ENCODE results near the gene SP9. TPM values are rescaled to one million over a fixed set of nuclear protein-coding genes. Genes with fewer than 3 reads are reported as not detected.
"Not testable (repeated sequence)": the region's sequence is repeated elsewhere in the genome, so short reads cannot be mapped to it uniquely, and the experiment has no call there.

SP9 gene
- total and polyA plus RNA-seq, 2 experiments from 2014 or later: not detected

DNA sequence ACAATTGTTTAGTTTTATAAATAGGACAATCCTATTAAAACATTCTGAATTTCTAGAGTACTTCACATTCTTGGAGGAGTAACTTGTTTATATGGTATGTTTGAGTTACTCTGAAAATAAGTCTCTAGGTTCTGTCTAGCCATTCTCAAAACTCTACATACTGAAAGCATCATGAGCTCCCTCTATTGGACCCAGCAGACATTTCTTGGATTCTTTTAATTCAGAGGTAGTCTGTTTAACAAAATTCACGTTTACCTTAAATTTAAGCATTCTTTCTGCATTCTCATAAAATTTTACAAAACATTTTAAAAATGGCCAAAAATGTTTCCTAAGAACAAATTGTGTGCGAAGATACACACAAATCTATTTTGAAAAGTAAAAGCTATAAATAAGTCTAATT, 15.3 kb downstream of the SP9 start:
- no peaks in the 10 kb centered on the region for H3K4me1 ChIP-seq (ENCODE audit: low read depth)
- H3K36me3 ChIP-seq: peaks cover 3% of the 10 kb centered on the region
- H3K27me3 ChIP-seq: peaks cover 21% of the 10 kb centered on the region
- H3K4me3 ChIP-seq: no peak overlapping the region
- H3K27ac ChIP-seq: no peak overlapping the region
- TF ChIP-seq, protein P1, sequence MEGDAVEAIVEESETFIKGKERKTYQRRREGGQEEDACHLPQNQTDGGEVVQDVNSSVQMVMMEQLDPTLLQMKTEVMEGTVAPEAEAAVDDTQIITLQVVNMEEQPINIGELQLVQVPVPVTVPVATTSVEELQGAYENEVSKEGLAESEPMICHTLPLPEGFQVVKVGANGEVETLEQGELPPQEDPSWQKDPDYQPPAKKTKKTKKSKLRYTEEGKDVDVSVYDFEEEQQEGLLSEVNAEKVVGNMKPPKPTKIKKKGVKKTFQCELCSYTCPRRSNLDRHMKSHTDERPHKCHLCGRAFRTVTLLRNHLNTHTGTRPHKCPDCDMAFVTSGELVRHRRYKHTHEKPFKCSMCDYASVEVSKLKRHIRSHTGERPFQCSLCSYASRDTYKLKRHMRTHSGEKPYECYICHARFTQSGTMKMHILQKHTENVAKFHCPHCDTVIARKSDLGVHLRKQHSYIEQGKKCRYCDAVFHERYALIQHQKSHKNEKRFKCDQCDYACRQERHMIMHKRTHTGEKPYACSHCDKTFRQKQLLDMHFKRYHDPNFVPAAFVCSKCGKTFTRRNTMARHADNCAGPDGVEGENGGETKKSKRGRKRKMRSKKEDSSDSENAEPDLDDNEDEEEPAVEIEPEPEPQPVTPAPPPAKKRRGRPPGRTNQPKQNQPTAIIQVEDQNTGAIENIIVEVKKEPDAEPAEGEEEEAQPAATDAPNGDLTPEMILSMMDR (IDR thresholded peaks at IDR 0.05; ENCODE audit: low read depth, low read length): peak; percentile 50
- no peak for DNase-seq (ENCODE audit: low read depth in 1 of 2, low spot score in 1 of 2)
- no peaks in the 10 kb centered on the region for H3K9me3 ChIP-seq (ENCODE audit: low read depth)

DNA sequence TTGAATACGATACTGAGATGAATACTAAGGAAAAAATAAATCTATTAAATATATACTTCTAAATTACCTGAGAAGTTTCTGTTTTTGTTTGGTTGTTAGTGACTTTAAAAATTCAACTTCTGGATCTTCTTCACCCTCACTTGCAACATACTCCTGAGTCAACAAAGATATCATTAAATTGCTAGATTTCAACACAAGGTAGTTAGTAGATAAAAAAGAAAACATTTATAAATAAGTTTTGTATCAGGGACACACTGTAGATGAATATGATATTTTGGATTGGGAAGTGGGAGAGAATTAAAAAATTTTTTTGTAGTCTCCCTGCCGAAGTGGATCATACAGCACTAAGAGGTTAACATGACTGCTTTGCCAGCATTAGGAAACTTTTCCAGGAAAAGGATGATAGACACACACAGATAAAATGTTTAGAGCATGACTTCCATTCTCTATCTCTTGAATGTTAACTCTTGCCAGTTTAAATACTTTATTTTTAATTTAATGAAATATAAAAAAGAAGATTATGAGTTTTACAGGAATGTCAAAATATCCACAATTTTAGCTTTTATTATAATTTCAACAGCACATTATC, 15.9 kb downstream of the SP9 start:
- Histone ChIP-seq H3K9me3 (ENCODE audit: low read depth) (no peaks in the 10 kb centered on the region), H3K27me3 (peaks cover 15% of the 10 kb centered on the region), H3K27ac (no peak overlapping the region), H3K4me3 (no peak overlapping the region), H3K4me1 (ENCODE audit: low read depth) (no peaks in the 10 kb centered on the region), H3K36me3 (peaks cover 3% of the 10 kb centered on the region)
- TF ChIP-seq, protein P1 (IDR thresholded peaks at IDR 0.05; ENCODE audit: low read depth, low read length): no peak
- no peak for DNase-seq (ENCODE audit: low read depth in 1 of 2, low spot score in 1 of 2)

DNA sequence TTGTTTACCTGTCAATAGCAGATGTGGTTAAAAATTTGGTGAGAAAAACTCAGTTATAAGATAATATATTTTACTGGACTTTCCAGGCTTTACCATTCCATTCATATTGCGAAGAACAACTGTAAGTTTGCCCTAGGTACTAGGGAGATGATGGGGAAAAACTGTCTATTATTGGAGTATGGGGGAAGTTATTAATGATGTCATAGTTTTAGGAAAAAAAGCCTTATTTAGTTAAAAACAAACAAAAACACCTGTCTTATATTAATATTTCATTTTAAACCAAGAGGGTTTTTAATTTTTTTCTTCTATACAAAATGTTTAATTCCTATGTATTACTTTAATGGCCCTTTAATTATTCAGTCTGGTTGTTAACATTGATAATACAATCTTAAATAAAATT, 18.2 kb downstream of the SP9 start:
- no peak overlapping the region for H3K4me3 ChIP-seq
- no peaks in the 10 kb centered on the region for H3K4me1 ChIP-seq (ENCODE audit: low read depth)
- peaks cover 3% of the 10 kb centered on the region for H3K36me3 ChIP-seq
- no peaks in the 10 kb centered on the region for H3K27me3 ChIP-seq
- no peaks in the 10 kb centered on the region for H3K9me3 ChIP-seq (ENCODE audit: low read depth)
- TF ChIP-seq, protein P1 (IDR thresholded peaks at IDR 0.05; ENCODE audit: low read depth, low read length): no peak
- H3K27ac ChIP-seq: no peak overlapping the region
- DNase-seq (ENCODE audit: low read depth in 1 of 2, low spot score in 1 of 2): no peak

DNA sequence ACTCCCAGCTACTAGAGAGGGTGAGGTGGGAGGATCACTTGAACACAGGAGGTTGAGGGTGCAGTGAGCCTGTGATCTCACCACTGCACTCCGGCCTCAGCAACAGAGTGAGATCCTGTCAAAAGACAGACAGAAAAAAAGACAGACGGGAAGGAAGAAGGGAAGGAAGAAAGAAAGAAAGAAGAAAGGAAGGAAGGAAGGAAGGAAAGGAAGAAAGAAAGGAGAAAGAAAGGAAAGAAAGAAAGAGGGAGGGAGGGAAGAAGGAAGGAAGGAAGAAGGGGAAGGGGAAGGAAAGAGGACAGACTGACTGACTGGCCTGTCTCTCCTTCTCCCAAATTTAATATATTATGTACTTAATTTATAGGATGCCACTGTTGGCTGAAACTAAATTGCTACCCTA, 21.6 kb downstream of the SP9 start:
- H3K9me3 ChIP-seq (ENCODE audit: low read depth): no peaks in the 10 kb centered on the region
- H3K27ac ChIP-seq: no peak overlapping the region
- no peaks in the 10 kb centered on the region for H3K36me3 ChIP-seq
- TF ChIP-seq, protein P1 (IDR thresholded peaks at IDR 0.05; ENCODE audit: low read depth, low read length): no peak
- H3K4me3 ChIP-seq: no peak overlapping the region
- no peaks in the 10 kb centered on the region for H3K27me3 ChIP-seq
- DNase-seq (ENCODE audit: low read depth in 1 of 2, low spot score in 1 of 2): no peak
- no peaks in the 10 kb centered on the region for H3K4me1 ChIP-seq (ENCODE audit: low read depth)

DNA sequence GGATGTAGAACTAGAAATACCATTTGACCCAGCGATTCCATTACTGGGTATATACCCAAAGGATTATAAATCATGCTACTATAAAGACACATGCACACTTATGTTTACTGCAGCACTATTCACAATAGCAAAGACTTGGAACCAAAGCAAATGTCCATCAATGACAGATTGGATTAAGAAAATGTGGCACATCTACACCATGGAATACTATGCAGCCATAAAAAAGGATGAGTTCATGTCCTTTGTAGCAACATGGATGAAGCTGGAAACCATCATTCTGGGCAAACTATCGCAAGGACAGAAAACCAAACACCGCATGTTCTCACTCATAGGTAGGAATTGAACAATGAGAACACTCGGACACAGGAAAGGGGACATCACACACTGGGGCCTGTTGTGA, 24.9 kb downstream of the SP9 start:
- not testable (repeated sequence) for DNase-seq (ENCODE audit: low read depth in 1 of 2, low spot score in 1 of 2); H3K36me3 ChIP-seq; H3K4me3 ChIP-seq; H3K27ac ChIP-seq; H3K4me1 ChIP-seq (ENCODE audit: low read depth); H3K9me3 ChIP-seq (ENCODE audit: low read depth); H3K27me3 ChIP-seq

DNA sequence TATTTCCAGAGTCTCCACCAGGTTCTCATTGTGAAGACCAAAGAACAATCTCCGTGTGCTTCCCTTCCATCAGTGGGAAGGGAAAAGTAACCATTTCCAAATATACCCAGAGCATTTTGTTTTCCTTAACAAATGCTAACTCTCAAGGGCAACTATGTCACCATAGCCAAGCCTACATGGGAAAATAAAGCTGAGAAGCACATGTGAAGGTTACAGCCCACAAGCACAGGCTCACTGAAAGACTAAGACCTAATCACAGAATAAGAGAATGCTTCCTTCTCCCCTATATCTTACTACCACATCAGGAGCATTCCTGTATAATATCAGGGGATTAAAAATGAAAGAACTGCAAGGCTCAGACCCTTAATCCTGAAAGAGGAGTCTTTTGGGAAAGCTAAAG, 28.2 kb downstream of the SP9 start:
- no peaks in the 10 kb centered on the region for H3K27me3 ChIP-seq
- no peak overlapping the region for H3K4me3 ChIP-seq
- TF ChIP-seq, protein P1 (IDR thresholded peaks at IDR 0.05; ENCODE audit: low read depth, low read length): no peak
- no peaks in the 10 kb centered on the region for H3K4me1 ChIP-seq (ENCODE audit: low read depth)
- no peaks in the 10 kb centered on the region for H3K9me3 ChIP-seq (ENCODE audit: low read depth)
- no peak overlapping the region for H3K27ac ChIP-seq
- DNase-seq (ENCODE audit: low read depth in 1 of 2, low spot score in 1 of 2): no peak
- H3K36me3 ChIP-seq: no peaks in the 10 kb centered on the region

DNA sequence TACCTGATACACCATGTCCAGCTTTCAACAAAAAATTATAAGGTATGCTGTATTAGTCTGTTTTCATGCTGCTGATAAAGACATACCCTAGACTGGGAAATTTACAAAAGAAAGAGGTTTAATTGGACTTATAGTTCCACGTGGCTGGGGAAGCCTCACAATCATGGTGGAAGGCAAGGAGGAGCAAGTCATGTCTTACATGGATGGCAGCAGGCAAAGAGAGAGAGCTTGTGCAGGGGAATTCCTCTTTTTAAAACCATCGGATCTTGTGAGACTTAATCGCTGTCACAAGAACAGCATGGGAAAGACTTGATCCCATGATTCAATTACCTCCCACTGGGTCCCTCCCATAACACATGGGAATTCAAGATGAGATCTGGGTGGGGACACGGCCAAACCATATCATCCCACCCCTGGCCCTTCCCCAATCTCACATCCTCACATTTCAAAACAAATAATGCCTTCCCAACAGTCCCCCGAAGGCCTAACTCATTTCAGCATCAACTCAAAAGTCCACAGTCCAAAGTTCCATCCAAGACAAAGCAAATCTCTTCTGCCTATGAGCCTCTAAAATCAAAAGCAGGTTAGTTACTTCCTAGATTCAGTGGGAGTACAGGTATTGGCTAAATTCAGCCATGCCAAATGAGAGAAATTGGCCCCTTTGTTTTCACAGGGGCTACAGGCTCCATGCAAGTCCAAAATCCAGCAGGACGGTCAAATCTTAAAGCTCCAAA, 28.9 kb downstream of the SP9 start:
- DNase-seq (ENCODE audit: low read depth in 1 of 2, low spot score in 1 of 2); H3K4me1 ChIP-seq (ENCODE audit: low read depth); H3K27me3 ChIP-seq; H3K4me3 ChIP-seq; H3K9me3 ChIP-seq (ENCODE audit: low read depth); H3K36me3 ChIP-seq; H3K27ac ChIP-seq: not testable (repeated sequence)

Measured in cardiac muscle cell (in vitro differentiated cells and primary cell).